NCI-H82 (cell line): ENCODE data around the gene ZNF225.
A peak's percentile ranks its signal among the peaks of the same experiment; 100 is the strongest.
"Not testable (repeated sequence)": the region's sequence is repeated elsewhere in the genome, so short reads cannot be mapped to it uniquely, and the experiment has no call there.

Experiments used
- DNase-seq: peaks from one replicate; lab custom pipeline; 2025; lab: John Stamatoyannopoulos, UW

The ZNF225 gene

DNA sequence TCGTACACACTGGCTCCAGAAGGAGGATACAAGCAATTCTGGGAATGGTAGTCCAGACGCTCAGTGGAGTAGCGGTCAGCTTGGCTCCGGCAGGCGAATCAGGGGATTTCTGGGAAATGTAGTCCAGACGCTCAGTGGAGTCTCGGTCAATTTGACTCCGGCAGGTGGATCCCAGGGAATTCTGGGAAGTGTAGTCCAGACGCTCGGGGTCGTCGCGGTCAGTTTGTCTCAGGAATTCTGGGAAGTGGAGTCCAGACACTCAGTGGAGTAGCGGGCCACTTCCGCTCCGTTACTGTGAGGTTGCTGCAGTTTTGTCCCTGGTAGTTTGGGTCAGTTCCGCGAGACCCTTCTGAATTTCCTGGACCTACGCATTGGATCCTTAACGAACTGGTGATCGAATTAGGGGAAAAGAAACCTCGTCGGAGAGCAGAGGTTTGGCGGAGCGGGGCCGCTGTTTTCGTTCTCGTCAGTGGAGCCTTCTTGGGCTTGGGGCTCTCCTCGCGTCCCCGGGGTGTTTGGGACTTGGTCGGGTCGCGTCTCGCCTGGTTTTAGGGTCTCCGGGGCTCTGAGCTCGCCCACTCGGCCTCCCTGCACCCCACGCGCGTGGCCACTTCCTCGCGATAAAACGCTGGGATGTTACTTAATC lies at the start of gene ZNF225:
Gene ZNF225 (plus strand): TSS at position 262 of the 646 bp plus-strand sequence. CDS start 2,429 bp downstream, outside the sequence.
- DNase-seq, result peak; percentile 99

DNA sequence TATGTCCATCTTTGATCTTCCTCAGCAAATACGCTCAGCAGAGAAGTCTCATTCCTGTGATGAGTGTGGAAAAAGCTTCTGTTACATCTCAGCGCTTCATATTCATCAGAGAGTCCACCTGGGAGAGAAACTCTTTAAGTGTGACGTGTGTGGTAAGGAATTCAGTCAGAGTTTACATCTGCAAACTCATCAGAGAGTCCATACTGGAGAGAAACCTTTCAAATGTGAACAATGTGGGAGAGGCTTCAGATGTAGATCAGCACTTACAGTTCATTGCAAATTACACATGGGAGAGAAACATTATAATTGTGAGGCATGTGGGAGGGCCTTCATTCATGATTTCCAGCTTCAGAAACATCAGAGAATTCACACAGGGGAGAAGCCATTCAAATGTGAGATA lies 46.9 kb upstream of the ZNF225 start:
- DNase-seq, result no peak

DNA sequence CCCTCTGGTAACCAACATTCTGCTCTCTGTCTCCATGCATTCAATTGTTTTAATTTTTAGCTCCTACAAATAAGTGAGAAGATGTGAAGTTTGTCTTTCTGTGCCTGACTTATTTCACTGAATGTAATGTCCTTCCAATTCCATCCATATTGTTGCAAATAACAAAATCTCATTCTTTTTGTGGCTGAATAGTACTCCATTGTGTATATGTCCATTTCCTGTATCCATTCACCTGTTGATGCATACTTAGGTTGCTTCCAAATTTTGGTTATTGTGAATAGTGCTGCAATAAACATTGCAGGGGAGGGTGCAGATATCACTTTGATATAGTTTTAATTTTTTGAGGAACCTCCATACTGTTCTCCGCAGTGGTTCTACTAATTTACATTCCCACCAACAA lies 43.8 kb upstream of the ZNF225 start:
- DNase-seq, result no peak

DNA sequence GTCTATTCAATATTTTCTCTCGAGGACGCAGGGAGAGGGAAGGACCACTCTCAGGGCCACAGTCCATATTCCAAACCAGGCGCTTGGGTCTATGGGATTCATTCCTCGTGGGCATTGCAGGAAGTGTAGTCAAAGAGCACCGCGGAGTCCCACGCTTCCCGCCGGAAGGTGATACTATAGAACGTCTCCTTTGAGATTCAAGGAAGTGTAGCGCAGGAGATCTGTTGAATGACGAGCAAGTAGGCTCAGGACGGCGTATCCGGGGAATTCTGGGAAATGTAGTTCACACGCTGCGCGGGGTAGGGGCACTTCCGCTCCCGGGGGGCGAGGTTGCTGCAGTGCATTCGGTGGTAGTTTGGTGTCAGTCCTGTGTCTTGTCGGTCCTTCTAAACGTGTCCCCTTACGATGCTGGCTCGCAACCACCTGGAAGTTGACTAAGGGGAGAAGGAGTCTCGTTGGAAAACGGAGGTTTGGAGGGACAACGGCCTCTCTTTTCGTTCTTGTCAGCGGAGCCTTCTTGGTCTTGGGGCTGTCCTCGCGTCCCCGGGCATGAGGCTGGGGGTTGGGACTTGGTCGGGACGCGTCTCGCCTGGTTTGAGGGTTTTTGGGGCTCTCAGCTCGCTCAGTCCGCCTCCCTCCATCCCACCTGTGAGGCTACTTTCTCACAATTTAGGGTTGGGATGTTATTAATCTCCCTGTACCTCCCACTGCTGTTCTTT lies 41.2 kb upstream of the ZNF225 start, which contains the start of gene ZNF284:
Gene ZNF284 (plus strand): TSS at position 336 of the 719 bp plus-strand sequence. CDS start 4,231 bp downstream, outside the sequence.
- peak; percentile 96 for DNase-seq

DNA sequence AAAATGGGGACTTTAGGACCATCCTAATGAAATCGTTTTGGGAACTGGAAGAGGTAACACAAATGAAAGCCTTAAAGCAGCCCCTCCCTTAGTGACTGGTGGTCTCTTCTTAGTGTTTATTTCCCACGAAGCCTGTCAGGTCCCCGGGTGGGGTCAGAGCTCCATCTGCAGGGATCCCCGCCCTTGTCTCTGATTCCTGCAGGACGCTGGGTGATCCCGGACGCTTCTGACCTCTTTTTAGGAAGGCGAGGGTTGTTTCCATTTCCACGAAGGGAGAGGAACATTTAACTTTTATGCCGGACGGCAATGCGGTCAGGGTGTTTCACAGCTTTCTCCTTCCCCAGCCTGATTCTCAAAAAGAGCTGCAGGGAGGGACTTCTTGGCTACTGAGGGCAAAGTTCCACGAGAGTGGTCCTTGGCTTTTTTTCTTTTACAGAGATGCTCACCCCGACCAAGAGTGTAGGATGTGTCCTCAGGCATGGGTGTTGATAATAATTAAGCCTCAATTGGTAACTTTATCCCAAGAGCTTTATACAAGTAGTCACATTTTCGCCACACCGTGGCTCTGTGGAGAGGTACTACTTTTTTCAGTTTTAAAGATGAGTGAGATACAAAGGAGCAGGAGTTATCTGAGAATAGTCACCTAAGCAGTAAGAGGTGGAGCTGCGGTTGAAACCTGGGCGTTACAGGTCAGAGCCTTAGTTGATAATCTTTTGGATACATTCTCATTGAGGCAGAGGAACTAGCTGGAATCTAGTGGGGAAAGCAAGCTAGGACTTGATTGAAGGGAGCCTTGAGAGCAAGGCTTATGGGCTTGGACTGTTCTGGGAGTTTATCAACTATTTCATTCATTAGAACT lies 40.4 kb upstream of the ZNF225 start:
- DNase-seq, result peak; percentile 37

DNA sequence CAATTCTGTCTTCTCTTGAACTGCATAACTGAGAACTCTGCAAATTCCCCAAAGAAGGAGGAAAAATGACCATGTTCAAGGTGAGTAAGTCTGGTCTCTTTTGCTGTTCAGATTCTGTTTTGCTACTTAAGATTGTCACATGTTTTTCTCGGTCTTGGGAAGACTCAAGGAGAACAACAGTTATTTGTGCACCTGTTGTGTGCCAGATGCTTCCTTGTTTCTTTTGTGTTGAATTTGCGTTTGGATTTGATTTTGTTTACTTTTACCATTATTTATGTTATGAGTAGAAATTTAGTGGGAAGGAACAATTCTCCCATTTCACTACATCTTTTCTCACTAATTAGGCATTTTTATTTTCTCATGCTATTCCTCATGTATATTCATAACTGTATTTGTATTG lies 36.9 kb upstream of the ZNF225 start:
- no peak for DNase-seq

DNA sequence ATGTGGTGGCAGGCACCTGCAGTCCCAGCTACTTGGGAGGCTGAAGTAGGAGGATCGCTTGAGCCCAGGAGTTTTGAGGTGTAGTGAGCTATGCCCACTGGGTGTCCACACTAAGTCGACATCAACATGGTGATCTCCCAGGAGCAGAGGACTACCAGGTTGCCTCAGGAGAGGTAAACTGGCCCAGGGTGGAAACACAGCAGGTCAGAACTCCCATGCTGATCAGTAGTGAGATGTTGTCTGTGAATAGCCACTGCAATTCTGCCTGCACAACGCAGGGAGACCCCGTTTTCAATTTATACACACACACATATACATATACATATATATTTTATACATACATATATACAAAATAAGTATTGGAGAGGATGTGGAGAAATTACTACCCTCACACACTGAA lies 21.1 kb upstream of the ZNF225 start:
- no peak for DNase-seq

DNA sequence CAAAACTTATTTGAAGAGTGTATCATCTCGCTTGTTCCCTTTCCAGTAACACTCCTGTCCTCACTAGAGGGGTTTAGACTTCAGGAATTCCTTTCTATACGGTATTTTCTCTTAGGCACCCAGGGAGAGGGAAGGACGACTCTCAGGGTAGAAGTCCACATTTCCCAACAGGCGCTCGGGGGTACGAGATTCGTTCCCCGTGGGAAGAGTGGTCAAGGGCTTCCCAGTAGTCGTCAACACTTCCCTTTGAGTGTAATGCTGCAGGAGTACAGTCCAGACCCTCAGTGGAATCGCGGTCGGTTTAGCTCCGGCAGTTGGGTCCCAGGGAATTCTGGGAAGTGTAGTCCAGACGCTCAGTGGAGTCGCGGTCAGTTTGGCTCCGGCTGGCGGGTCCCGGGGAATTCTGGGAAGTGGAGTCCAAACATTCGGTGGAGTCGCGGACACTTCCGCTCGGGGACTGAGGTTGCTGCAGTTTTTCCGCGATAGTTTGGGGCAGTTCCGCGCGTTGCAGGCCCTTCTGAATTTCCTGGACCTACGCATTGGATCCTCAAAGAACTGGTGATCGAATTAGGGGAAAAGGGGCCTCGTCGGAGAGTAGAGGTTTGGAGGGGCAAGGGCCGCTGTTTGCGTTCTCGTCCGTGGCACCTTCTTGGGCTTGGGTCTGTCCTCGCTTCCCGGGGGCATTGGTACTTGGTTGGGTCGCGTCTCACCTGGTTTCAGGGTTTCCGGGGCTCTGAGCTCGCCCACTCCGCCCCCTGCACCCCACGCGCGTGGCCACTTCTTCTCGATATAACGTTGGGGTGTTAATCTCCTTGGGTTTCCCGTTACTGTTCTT lies 19.1 kb upstream of the ZNF225 start, which contains the start of gene ZNF224:
Gene ZNF224 (plus strand): TSS at position 431 of the 835 bp plus-strand sequence. CDS start 3,513 bp downstream, outside the sequence.
- peak; percentile 96 for DNase-seq

DNA sequence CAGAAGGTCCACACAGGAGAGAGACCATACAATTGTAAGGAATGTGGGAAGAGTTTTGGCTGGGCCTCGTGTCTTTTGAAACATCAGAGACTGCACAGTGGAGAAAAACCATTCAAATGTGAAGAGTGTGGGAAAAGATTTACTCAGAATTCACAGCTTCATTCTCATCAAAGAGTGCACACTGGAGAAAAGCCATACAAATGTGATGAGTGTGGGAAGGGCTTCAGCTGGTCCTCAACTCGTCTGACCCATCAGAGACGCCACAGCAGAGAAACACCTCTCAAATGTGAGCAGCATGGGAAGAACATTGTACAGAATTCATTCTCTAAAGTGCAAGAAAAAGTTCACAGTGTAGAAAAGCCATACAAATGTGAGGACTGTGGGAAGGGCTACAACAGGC lies 5.4 kb upstream of the ZNF225 start:
- no peak for DNase-seq

DNA sequence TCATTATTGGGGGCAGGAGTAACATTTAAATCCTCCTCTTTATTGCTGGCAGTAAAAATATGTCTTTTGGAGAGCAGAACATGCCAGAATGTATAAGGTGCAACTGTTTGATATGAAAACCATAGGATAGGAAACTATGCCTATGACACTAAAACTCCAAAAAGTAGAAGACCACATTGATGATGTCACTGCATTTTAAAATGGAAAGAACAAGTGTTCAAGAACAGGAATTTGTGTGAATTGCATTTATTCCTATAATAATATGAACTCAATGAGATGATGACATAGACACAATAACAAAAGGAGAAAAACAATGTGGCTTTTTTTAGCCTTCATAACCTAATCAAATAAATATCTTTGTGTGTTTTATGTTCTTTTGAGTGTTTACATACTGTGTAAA lies 3.7 kb upstream of the ZNF225 start:
- DNase-seq, result no peak

DNA sequence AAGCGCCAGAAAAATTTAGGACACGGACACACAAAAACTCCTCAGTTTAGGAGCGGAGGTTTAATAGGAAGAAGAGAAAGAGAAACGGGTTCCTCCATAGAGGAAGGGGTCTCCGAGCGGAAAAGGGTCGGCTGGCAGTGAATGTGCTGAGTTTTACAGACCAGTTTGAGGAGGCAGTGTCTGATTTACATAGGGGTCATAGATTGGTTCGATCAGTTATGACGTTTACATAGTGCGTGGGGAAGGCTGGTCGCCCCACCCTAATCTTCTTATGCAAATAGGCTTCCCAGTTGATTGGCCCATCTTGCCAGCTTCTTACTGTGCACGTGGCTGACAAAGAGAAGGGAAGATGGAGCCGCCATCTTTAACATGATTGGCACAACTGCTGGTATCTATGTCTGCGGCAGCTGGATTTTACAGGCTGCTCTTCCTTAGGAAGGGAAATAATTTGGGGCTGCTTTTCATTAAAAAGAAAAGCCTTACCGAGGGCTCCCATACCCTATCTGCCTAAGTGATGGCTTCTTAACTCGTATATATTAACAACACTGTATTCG lies 1.2 kb upstream of the ZNF225 start:
- DNase-seq, result peak; percentile 96

DNA sequence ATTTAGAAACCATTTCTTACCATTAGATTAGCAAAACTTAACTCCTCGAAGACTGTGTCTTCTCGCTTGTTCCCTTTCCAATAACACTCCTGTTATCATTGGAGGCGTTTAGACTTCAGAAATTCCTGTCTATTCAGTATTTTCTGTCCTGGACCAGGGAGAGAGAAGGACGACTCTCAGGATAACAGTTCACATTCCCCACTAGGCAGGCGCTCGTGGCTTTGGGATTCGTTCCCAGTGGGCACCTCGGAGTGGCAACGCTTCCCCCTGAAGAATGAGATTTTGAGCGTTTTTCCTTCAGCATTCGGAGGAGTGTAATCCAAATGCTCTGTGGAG lies 429 bp upstream of the ZNF225 start:
- DNase-seq, result no peak

DNA sequence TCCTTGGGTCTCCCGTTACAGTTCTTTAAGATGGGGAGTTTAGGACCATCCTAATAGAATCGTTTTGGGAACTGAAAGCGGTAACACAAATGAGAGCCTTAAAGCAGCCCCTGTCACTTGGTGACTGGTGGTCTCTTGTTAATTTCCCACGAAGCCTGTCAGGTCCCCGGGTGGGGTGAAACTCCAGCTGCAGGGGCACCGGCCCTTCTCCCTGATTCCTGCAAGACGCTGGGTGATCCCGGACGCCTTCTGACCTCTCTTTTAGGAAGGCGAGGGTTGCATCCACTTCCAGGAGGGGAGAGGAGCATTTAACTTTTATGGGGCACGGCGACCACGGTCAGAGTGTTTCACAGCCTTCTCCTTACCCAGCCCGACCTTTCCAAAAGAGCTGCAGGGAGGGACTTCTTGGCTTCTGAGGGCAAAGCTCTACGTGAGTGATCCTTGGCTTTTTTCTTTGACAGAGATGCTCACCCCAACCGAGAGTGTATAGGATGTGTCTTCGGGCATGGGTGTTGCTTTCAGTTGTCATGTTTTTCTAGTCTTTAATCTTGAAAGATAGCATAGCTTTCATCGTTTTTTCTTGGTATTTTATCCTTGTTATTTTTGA lies 688 bp downstream of the ZNF225 start:
- peak; percentile 44 for DNase-seq

DNA sequence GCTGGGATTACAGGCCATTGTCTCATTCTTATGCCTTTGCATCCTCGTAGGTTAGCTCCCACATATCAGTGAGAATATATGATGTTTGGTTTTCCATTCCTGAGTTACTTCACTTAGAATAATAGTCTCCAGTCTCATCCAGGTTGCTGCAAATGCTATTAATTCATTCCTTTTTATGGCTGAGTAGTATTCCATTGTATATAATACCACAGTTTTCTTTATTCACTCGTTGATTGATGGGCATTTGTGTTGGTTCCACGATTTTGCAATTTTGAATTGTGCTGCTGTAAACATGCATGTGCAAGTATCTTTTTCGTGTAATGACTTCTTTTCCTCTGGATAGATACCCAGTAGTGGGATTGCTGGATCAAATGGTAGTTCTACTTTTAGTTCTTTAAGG lies 8.0 kb downstream of the ZNF225 start:
- not testable (repeated sequence) for DNase-seq

DNA sequence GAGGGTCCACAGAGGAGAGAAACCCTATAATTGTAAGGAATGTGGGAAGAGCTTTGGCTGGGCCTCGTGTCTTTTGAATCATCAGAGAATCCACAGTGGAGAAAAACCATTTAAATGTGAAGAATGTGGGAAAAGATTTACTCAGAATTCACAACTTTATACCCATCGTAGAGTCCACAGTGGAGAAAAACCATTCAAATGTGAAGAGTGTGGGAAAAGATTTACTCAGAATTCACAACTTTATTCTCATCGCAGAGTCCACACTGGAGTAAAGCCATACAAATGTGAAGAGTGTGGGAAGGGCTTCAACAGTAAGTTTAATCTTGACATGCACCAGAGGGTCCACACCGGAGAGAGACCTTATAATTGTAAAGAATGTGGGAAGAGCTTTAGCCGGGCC lies 18.8 kb downstream of the ZNF225 start:
- DNase-seq, result no peak

DNA sequence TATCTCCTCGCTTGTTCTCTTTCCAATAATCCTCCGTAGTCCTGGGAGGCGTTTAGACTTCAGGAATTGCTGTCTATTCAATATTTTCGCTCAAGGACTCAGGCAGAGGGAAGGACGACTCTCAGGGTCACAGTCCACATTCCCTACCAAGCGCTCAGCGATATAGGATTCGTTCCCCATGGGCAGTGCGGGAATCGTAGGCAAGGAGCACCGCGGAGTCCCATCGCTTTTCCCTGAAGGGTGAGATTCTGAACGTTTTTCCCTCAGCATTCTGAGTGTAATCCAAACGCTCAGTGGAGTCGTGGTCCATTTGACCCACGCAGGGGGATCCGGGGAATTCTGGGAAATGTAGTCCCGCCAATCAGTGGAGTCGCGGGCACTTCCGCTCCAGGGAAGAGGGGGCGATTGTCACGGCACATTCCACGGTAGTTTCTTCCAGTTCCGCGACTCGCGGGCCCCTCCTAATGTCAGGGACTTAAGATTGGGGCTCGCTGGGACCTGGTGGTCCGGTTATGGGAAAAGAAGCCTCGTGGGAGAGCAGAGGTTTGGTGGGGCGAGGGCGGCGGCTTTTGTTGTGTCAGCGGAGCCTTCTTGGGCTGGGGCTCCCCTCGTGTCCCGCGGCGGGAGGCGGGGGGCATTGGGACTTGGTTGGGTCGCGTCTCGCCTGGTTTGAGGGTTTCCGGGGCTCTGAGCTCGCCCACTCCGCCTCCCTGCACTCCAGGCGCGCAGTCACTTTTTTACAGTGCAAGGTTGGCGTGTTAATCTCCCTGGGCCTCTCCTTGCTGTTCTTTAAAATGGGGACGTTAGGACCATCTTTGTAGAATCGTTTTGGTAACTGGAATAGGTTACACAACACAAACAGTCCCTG lies 28.2 kb downstream of the ZNF225 start, which contains the start of gene ZNF234:
Gene ZNF234 (plus strand): TSS at position 364 of the 868 bp plus-strand sequence. CDS start 3,079 bp downstream, outside the sequence.
- DNase-seq, result peak; percentile 88

DNA sequence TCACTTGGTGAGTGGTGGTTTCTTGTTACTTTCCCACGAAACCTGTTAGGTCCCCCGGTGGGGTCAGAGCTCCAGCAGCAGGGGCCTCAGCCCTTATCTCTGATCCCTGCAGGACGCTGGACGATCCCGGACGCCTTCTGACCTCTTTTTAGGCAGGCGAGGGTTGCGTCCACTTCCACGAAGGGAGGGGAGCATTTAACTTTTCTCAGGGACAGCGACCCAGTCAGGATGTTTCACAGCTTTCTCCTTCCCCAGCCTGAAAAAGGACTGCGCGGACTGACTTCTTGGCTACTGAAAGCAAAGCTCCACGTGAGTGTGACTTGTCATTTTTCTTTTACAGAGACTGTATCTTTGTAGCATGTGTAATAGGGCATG lies 28.8 kb downstream of the ZNF225 start:
- peak; percentile 24 for DNase-seq

DNA sequence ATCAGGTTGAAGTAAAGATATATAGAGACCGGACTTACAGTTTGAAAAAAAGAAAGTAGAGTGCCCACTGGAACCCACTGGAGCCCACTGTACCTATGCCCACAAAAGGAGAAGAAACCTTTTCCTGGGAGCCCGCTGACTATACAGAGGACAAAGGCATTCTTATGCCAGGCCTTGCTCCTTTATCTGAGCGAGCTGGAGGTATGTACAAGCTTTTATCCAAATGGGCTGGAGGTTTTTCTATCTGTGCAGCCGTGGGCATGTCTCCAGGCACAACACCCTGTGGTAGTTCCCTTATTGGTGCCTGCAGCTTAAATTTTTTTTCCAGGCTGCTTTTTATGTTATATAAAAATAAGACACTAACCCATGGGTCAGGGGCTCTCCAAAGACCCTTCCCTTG lies 36.6 kb downstream of the ZNF225 start:
- DNase-seq, result no peak

DNA sequence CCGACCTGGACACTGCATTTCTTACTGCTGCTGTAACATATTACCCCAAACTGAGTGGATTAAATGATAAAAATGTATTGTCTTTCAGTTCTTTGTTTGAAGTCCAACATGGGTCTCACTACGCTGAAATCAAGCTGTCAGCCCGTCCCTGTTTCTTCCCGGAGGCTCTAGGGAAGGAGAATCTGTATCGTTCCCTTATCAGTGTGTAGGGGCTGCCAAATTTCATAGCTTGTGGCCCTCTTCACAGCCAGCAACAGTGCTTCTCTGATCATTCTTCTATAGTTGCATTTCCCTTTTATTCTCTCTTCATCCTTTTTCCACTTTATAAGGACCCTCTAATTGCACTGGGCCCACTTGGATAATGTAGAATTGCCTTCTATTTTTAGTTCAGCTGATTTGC lies 38.3 kb downstream of the ZNF225 start:
- DNase-seq, result no peak

DNA sequence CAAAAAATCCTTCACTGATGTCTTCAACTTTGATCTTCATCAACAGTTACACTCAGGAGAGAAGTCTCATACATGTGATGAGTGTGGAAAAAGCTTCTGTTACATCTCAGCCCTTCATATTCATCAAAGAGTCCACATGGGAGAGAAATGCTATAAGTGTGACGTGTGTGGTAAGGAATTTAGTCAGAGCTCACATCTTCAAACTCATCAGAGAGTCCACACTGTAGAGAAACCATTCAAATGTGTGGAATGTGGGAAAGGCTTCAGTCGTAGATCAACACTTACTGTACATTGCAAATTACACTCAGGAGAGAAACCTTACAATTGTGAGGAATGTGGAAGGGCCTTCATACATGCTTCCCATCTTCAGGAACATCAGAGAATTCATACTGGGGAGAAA lies 43.3 kb downstream of the ZNF225 start:
- no peak for DNase-seq
